GM21529 (cell line): Measurements from ENCODE around the gene KCNAB2.

Source experiments
- ATAC-seq: cut with Tn5 transposase; IDR thresholded peaks from one replicate; pipeline ENCODE4 v1.9.1; 2021; ENCODE audit not compliant: unreplicated experiment

KCNAB2 gene

GRCh38 chr1:6124746-6125365, 79.2 kb downstream of the KCNAB2 start:
- no peak for ATAC-seq

GRCh38 chr1:6125366-6125765, 79.7 kb downstream of the KCNAB2 start:
- no peak for ATAC-seq

- ATAC-seq: no peak
Observed at GRCh38 chr1:6126028-6126427, 80.3 kb downstream of the KCNAB2 start.

GRCh38 chr1:6126521-6127067, 80.9 kb downstream of the KCNAB2 start:
- ATAC-seq: no peak

GRCh38 chr1:6127587-6128163, 82.0 kb downstream of the KCNAB2 start:
- ATAC-seq: no peak

GRCh38 chr1:6128276-6129081, 82.8 kb downstream of the KCNAB2 start:
- ATAC-seq: no peak

GRCh38 chr1:6129313-6129712, 83.6 kb downstream of the KCNAB2 start:
- ATAC-seq: no peak

- ATAC-seq: no peak
Observed at GRCh38 chr1:6130036-6130435, 84.3 kb downstream of the KCNAB2 start.

- no peak for ATAC-seq
Observed at GRCh38 chr1:6130596-6130995, 84.9 kb downstream of the KCNAB2 start.

- ATAC-seq: no peak
Observed at GRCh38 chr1:6131561-6131960, 85.9 kb downstream of the KCNAB2 start.

- no peak for ATAC-seq
Observed at GRCh38 chr1:6133146-6133895, 87.6 kb downstream of the KCNAB2 start.

- no peak for ATAC-seq
Observed at GRCh38 chr1:6134206-6134605, 88.5 kb downstream of the KCNAB2 start.

- no peak for ATAC-seq
Observed at GRCh38 chr1:6134741-6135510, 89.2 kb downstream of the KCNAB2 start.

GRCh38 chr1:6136516-6137220, 91.0 kb downstream of the KCNAB2 start:
- ATAC-seq: no peak

- ATAC-seq: no peak
Observed at GRCh38 chr1:6137758-6138157, 92.1 kb downstream of the KCNAB2 start.

- no peak for ATAC-seq
Observed at GRCh38 chr1:6140413-6140812, 94.7 kb downstream of the KCNAB2 start.

GRCh38 chr1:6141592-6141991, 95.9 kb downstream of the KCNAB2 start:
- no peak for ATAC-seq

- ATAC-seq: no peak
Observed at GRCh38 chr1:6142036-6142621, 96.4 kb downstream of the KCNAB2 start.

- ATAC-seq: no peak
Observed at GRCh38 chr1:6142734-6143133, 97.0 kb downstream of the KCNAB2 start.

GRCh38 chr1:6143395-6143794, 97.7 kb downstream of the KCNAB2 start:
- ATAC-seq: no peak
